ENCODE results near the gene KRTAP5-6.
"Not testable (repeated sequence)": the region's sequence is repeated elsewhere in the genome, so short reads cannot be mapped to it uniquely, and the experiment has no call there.

KRTAP5-6 gene

GRCh38 chr11:1683904-1684572 lies 13.0 kb upstream of the KRTAP5-6 start:
- not testable (repeated sequence) for DNase-seq

- not testable (repeated sequence) for DNase-seq
Observed at GRCh38 chr11:1684886-1685874, 11.8 kb upstream of the KRTAP5-6 start.

- DNase-seq: not testable (repeated sequence)
Observed at GRCh38 chr11:1686220-1686619, 10.8 kb upstream of the KRTAP5-6 start.

GRCh38 chr11:1688336-1688947 lies 8.6 kb upstream of the KRTAP5-6 start:
- not testable (repeated sequence) for DNase-seq

GRCh38 chr11:1689250-1690166 lies 7.5 kb upstream of the KRTAP5-6 start:
- not testable (repeated sequence) for DNase-seq

- no peak for DNase-seq
Observed at GRCh38 chr11:1690167-1691025, 6.6 kb upstream of the KRTAP5-6 start.

- DNase-seq: no peak
Observed at GRCh38 chr11:1691026-1691877, 5.7 kb upstream of the KRTAP5-6 start.

GRCh38 chr11:1691878-1692707 lies 4.9 kb upstream of the KRTAP5-6 start:
- DNase-seq: no peak

GRCh38 chr11:1692708-1693326 lies 4.2 kb upstream of the KRTAP5-6 start:
- no peak for DNase-seq

GRCh38 chr11:1693327-1694063 lies 3.5 kb upstream of the KRTAP5-6 start:
- peak; percentile 70 for DNase-seq

- DNase-seq: peak; percentile 90
Observed at GRCh38 chr11:1694064-1694845, 2.7 kb upstream of the KRTAP5-6 start.

- no peak for DNase-seq
Observed at GRCh38 chr11:1694846-1695547, 2.0 kb upstream of the KRTAP5-6 start.

- no peak for DNase-seq
Observed at GRCh38 chr11:1695548-1696108, 1.4 kb upstream of the KRTAP5-6 start.

- no peak for DNase-seq
Observed at GRCh38 chr11:1699771-1700170, 2.8 kb downstream of the KRTAP5-6 start.

GRCh38 chr11:1701091-1701807 lies 4.3 kb downstream of the KRTAP5-6 start:
- DNase-seq: peak; percentile 12

GRCh38 chr11:1702506-1702905 lies 5.5 kb downstream of the KRTAP5-6 start:
- DNase-seq: no peak

All from hematopoietic multipotent progenitor cell treated with erythropoietin and hydrocortisone succinate and interleukin-3 and kit ligand, for 4 days (in vitro differentiated cells).